HG03571 (cell line): ENCODE results near the gene SLC47A2.

Source experiments
- ATAC-seq: cut with Tn5 transposase; IDR thresholded peaks from one replicate; pipeline ENCODE4 v1.9.1; 2021; ENCODE audit not compliant: unreplicated experiment

Gene SLC47A2

DNA sequence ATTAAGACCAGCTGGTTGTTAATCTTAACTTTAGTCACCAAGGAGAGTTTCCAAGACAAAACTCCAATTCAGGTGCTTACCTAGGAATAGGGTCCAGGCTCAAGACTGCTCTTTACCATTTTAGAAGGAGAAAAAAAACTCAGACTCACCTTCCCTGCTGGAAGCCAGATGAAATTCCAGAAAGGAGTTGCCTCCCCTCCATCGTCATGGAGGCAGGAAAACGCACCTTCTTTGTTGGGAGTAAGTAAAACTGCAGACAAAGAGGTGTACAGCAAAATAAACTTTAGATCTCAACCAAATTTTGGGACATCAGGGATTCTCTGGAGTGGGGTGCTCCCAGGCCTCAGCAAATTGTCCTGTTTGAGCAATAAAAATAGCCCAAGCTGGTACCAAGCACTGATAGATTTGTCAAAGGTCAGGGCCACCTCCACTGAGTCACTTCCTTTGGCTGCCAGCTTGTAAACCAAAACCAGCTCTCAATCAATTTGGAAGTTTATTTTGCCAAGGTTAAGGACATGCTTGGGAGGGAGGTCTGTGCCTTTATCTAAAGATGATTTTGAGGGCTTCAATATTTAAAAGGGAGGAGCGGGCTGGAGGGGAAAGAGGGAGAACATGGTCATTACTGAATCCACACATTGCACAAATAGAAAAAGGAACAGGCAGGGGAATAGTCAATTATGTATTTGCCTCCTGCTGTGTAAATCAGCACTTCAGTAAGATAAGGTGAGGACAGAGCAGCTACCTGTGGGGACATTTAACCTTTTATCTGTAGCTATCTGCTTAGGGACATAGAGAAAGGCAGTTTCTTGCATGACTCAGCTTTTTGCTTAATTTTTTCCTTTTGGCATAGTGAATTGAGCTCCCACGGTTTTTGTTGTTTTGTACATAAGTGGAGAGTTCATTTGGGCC lies 69.3 kb downstream of the SLC47A2 start:
- no peak for ATAC-seq

DNA sequence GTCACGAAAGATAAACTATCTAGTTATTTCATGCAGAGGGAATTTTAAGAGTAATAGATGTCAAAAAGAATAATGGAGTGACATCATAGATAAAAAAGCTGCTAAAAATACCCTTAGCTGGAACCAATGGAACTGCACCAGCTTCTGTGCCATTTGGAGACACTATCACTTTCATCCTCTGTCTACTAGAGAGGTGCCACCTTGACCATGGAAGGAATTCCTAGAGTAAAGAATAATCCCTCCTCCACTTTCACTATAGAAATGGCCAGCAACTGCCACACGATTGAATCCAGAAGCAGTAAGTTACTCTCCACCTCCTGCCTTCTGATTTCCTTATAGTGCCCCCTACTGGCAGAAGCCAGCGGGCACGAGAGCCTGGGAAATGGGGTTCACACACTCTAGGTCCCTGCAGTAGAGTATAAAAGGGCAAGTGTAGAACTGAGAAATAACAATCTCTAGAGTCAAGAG lies 70.6 kb downstream of the SLC47A2 start:
- ATAC-seq: no peak

DNA sequence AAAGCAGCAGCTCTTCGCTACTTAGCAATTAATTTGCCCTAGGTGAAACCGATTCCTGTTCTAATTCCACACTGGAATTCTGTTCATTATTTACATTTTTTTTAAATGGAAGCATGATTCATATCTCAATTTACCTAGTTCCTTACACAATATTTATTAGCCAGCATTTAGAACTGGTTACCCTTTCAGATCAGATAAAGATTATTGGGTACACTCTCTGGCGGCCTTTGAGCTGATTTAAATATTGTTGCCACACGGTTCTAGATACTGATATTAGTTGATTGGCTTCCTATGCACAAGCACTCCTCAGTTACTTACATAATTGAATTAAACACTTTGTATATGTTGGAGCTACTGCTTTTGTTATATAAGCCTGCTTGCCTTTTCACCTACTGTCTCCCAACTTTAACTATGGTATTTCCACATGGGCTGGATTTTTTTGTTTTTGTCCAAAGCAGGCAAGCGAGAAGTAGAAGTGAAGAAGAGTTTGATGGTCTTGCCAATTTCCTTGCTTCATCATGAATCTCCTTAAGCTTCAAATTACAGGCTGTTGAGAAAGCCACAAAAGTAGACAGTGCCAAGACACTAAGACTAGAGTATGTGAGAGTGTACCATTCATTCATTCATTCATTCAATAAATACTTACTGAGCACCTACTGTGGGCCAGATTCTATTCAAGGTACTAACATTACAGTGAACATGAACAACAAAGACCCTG lies 71.7 kb downstream of the SLC47A2 start:
- no peak for ATAC-seq

DNA sequence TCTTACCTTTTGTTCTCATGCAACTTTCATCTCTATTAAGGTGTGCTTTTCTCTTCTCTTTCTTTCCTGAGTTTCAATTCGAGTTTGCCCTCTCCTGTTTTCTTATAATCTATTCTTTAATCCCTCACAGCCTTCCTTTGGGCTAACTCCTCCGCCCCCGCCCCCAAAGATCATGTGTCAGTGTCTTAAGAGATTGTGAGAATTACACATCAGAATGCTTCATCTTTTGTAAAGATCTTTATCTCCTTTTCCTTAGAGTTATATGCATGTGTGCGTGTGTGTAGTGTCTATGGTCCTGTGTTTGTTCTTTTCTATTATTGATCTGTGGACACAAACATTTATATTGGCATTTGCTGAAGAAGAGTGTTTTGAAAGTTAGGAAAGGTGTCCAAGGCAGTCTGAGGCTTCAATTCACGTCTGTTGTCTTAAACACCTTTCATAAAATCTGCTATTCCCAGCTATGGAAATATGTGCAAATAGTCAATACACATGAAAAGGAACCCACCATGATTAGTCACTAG lies 74.0 kb downstream of the SLC47A2 start:
- no peak for ATAC-seq

DNA sequence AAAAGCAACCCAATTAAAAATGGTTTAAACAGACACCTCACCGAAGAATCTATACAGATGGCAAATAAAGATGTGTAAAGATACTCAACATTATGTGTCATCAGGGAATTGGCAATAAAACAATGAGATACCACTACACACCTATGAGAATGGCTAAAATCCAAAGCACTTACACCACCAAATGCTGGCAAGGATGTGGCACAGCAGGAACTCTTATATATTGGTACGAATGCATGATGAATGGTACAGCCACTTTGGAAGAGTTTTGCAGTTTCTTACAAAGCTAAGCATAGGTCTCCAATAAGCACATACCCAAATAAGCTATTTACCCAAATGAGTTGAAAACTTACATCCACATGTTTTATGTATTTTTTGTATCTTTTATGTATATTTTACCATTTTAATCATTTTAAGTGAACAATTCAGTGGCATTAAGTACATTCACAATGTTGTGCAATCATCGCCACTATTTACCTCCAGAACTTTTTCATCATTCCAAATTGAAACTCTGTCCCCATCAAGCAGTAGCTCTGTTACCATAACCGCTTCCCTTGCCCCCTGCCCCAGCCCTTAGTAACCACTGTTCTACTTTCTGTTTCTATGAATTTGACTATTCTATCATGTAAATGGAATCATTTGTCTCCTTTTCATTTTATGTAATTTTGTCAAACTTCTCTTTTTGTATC lies 74.6 kb downstream of the SLC47A2 start:
- ATAC-seq: no peak

DNA sequence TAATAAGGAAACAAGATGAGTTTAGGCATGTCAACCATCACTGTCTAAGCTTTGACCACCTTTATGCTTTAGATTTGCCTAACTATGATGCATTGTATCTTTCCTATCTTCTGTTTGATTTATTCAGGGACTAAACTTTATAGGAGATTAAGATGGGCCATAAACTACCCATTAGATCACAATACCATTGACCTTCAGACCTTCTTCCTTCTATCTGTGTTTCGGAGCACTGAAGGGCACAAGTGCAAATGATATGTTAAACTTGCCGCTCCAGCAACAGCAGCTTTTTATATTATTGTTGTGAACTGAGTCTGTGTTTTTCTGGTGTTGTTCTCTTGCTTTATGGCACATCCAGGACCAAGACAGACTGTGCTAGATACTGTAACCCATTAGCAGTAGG lies 84.5 kb downstream of the SLC47A2 start:
- no peak for ATAC-seq

DNA sequence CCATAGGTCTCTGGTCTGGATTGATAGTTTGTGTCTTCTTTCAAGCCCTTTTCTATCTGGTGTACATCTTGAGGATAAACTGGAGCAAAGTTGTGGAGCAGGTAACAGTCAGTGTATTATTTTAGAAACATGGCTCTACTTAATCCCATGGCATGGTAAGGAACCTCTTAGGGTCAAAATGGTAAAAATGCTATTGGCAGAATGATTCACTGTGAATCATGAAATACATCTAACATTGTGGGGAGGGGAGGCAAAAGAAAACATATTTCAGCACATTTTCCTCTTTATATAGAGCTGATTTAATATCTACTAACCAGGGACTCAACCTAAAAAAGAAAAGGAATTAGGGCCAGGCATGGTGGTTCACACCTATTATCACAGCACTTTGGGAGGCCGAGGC lies 85.7 kb downstream of the SLC47A2 start:
- no peak for ATAC-seq

DNA sequence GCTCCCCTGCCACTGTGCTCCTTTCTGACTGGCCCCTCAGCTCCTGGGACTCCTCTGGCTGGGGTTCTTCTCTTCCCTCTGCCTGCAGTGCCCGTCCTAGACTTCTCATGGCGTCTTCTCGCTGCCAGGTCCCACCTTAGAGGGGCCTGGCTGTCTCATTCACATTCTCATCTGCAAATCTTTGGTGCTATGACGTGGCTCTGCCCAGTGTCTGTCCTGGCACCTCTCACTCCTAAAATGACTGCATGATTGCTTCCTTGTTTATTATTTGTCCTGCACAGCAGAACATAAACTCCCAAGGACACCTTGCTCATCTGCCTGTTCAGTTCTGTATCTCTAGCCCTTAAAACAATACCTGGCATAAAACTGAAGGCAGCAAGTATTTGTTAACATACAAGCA lies 86.3 kb downstream of the SLC47A2 start:
- ATAC-seq: no peak

DNA sequence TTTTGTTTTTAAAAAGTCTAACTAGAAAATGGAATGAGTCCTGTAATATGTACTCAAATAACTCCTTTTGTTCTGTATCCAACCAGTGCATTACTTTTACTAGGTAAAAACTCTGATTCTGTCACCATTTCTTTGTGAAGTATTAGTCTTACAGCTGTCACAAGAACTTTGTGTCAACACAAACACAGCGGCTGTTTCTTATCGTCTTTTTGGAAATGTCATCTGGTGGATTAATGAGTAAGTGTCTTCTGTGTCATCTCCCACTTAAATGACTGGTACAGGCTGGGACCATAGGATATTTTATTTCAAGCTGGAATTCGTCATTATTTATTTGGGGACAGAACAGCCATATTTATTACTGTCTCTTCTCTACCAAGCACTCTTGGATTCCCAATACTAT lies 86.9 kb downstream of the SLC47A2 start:
- ATAC-seq: no peak
